HG02981 (cell line): ENCODE results near the gene ARRDC5.
"Not testable (repeated sequence)": the region's sequence is repeated elsewhere in the genome, so short reads cannot be mapped to it uniquely, and the experiment has no call there.

ENCODE experiments used
- ATAC-seq: cut with Tn5 transposase; IDR thresholded peaks from one replicate; pipeline ENCODE4 v1.9.1; 2021; ENCODE audit warnings: mild to moderate bottlenecking, moderate library complexity; ENCODE audit not compliant: unreplicated experiment

ARRDC5 gene

GRCh38 chr19:4902796-4903195, at the start of gene ARRDC5:
Gene ARRDC5, minus strand, starts transcription at chr19:4902896. Its CDS starts 71 bp downstream, at chr19:4902825.
- no peak for ATAC-seq

- ATAC-seq = no peak
Observed at GRCh38 chr19:4951656-4952055, 49.0 kb upstream of the ARRDC5 start.

GRCh38 chr19:4950650-4951049, 48.0 kb upstream of the ARRDC5 start:
- not testable (repeated sequence) for ATAC-seq

GRCh38 chr19:4941638-4942169, 39.0 kb upstream of the ARRDC5 start:
- not testable (repeated sequence) for ATAC-seq

- no peak for ATAC-seq
Observed at GRCh38 chr19:4939466-4939865, 36.8 kb upstream of the ARRDC5 start.

GRCh38 chr19:4938461-4938860, 35.8 kb upstream of the ARRDC5 start:
- not testable (repeated sequence) for ATAC-seq

GRCh38 chr19:4937060-4937459, 34.4 kb upstream of the ARRDC5 start:
- no peak for ATAC-seq

GRCh38 chr19:4935444-4935843, 32.7 kb upstream of the ARRDC5 start:
- ATAC-seq = no peak

- ATAC-seq = no peak
Observed at GRCh38 chr19:4933528-4933927, 30.8 kb upstream of the ARRDC5 start.

GRCh38 chr19:4932711-4933110, 30.0 kb upstream of the ARRDC5 start:
- no peak for ATAC-seq

- no peak for ATAC-seq
Observed at GRCh38 chr19:4930664-4931063, 28.0 kb upstream of the ARRDC5 start.

GRCh38 chr19:4929186-4929585, 26.5 kb upstream of the ARRDC5 start:
- ATAC-seq = no peak

- no peak for ATAC-seq
Observed at GRCh38 chr19:4923276-4923747, 20.6 kb upstream of the ARRDC5 start.

GRCh38 chr19:4922530-4923275, 20.0 kb upstream of the ARRDC5 start:
- ATAC-seq = no peak

GRCh38 chr19:4916292-4917082, 13.8 kb upstream of the ARRDC5 start:
- ATAC-seq = no peak

GRCh38 chr19:4914736-4915501, 12.2 kb upstream of the ARRDC5 start:
- no peak for ATAC-seq

- ATAC-seq = no peak
Observed at GRCh38 chr19:4913996-4914735, 11.5 kb upstream of the ARRDC5 start.

GRCh38 chr19:4911786-4912672, 9.3 kb upstream of the ARRDC5 start:
- ATAC-seq = no peak

- no peak for ATAC-seq
Observed at GRCh38 chr19:4911314-4911713, 8.6 kb upstream of the ARRDC5 start.
